ENCODE results near the gene CPPED1.
"Not testable (repeated sequence)": the region's sequence is repeated elsewhere in the genome, so short reads cannot be mapped to it uniquely, and the experiment has no call there.

The CPPED1 gene

DNA sequence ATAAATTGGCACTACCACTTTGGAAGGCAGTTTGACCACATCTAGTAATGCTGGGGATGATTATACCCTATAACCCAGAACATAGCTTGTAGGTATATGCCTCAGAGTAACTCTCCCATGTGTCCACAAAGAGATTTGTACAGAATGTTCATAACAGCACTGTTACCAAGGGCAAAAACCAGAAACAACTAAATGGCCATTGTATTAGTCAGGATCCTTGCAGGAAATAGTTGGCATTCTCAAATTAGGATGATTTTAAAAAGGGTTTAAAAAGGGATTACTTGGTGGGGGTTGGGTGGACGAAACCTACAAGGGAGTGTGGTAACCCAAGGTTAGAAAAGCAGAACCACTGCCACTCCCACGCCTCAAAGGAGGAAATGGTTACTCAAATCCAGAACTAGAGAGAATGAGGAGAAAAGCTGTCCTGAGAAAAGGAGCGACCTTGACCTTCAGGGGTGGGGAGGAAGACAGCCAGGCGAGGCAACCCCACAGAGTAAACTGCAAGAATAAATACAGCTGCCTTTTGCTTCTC is 2.1 kb downstream of the CPPED1 start:
- peak; percentile 32 for DNase-seq

DNA sequence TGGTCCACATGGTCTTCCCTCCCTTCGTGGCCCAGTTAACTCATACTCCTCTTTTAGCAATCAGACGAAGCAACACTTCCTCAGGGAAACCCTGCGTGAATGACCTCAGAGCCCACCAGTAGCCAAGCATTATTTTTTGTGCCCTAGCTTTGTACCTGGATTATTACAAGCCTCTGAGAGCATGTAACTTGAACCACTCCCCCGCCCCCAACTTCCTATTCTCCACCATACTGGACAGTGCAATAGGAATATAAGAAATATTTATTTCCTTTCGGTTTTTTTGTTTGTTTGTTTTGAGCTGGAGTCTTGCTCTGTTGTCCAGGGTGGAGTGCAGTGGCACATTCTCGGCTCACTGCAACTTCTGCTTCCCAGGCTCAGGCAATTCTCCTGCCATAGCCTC is 2.9 kb downstream of the CPPED1 start:
- DNase-seq, result no peak

GRCh38 chr16:12799996-12800395 is 3.7 kb downstream of the CPPED1 start:
- not testable (repeated sequence) for DNase-seq

- no peak for DNase-seq
Observed at GRCh38 chr16:12798846-12799245, 4.8 kb downstream of the CPPED1 start.

DNA sequence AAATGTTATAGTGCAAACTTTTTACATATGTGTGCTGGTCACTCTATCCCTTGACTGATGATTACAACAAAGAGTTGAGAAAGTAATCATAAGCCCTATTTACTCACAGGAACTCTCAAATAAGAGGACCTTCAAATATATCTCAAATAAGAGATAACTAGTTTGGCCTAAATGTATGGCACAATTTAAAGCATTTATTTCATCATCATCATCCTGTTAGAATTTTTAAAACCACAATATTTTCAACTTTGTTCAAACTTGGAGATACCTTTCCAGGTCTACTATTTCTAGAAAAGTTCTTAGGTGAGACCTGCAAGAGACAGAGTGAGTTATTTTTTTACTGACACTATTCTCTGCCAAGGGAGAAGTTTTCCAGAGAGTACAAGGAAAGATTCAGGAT is 5.5 kb downstream of the CPPED1 start:
- no peak for DNase-seq

DNA sequence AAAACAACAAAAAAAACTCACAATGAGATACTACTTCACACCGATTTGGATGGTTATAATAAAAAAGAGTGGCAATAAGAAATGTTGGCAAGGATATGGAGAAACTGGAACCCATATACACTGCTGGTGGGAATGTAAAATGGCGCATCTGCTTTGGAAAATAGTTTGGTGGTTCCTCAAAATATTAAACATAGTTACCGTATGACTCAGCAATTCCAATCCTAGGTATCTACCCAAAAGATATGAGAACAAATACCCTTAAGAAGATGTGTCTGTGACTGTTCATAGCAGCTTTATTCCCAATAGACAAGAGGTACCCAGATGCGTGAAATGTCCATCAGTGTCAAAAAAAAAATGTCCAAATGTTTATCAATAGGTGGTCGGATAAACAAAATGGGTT is 7.2 kb downstream of the CPPED1 start:
- no peak for DNase-seq

DNA sequence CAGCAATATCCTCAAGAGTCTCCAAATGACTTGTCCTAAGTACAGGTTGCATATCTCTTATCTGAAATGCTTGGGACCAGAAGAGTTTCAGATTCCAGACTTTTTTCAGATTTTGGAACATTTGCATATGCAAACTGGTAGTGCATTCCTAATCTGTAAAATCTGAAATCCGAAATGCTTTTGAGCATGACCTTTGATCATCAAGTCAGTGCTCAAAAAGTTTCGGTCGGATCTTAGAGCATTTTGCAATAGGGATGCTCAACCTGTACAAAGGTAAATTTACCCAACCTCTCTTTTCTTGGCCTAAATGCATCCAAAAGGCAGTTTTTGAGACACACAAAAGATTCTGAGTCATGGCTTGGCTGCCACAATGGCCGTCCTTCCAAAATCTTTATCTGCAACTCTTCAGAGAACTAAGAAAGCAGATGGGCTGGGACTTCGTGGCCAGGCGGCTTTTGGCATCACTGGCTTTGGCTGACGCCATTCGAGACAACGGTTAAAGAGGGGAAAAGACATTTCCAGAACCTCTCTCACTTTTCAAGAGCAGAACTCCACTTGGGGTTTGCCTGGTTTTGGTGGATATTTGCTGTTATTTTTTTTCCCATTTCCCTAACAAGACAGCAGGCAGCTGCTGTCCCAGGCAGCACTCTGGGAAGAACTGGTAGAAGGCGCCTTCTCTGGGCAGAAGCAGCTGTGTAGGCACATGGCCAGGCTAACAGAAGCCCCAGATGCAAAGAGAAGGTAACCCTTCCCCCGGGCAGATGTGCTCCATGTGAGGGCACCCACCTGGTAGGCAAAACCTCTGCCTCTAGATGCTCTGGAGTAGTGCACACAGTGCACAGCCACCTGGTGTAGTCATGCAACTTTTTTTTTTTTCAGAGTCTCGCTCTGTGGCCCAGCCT is 8.9 kb downstream of the CPPED1 start:
- no peak for DNase-seq

- no peak for DNase-seq
Observed at GRCh38 chr16:12793865-12794240, 9.8 kb downstream of the CPPED1 start.

DNA sequence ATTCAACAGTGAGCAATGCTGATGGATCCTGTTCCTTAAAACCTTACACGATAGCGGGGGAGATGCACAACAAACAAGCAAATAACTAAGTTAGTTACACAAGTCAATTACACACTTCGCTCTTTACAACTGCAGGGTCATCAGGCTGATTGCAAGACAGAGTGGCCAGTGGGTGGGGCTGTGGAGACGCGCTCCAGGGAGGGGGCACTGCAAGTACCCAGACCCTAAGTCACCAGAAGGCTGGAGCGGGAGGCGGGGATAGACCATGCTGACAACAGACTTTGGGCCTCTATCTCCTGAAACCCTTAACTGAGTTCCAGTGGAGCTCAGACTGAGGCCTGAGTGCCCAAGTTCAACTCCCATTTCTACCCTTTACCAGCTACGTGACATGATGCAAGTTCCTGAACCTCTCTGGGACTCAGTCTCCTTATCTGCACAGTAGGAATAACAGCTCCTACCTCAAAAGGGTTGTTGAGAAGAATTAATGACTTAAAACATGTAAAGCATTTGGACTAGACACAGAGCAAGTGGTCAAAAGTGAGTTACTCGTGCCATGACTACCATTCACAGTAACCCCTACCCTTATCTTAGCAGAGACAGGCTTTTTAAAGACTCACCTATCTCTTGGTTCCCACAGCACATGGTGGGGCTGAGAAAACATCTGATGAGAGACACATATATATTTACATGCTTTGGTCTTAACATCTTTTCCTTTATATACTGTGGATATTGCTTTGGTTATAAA is 10.4 kb downstream of the CPPED1 start:
- no peak for DNase-seq

DNA sequence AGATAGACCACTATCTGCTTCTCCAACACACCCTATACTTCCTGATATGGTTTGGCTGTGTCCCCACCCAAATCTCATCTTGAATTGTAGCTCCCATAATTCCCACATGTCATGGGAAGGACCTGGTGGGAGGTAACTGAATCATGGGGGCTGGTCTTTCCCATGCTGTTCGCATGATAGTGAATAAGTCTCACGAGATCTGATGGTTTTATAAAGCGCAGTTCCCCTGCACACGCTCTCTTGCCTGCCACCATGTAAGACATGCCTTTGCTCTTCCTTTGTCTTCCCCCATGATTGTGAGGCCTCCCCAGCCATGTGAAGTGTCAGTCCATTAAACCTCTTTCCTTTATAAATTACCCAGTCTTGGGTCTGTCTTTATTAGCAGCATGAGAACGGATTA is 11.2 kb downstream of the CPPED1 start:
- DNase-seq, result not testable (repeated sequence)

DNA sequence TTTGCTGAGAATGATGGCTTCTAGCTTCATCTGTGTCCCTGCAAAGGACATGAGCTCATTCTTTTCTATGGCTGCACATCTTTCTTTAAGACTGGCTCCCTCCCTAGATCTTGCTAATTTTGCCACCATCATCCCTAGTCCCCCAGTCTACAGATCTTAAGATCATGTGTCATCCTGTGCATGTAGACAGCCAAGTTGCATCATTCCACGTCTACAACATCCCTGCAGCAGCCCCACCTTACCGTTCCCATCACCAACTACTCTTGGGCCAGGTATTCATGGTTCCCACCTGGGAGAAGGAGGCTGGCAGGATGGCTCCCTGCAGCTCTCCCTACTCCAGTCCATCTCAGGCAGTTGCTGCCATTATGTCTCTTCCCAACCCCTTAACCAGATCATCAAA is 12.3 kb downstream of the CPPED1 start:
- DNase-seq, result no peak

DNA sequence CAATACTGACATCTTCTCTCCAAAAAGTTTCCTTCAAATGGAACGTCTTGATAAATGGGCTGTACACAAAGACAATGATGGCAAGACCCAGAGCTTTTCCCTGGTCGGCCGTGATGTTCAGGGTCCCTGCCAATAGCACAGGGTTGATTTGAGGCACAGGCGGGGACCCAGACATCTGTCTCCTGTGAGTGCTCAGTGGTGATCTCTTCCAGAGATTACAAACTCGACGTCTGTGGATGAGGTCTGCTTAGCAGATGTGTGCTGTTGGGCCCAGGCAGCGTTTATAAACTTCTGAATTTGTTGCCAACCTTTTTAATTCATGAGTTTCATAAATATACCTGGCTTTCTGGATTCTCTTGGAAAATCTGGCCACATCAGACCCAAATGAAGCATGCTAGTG is 14.9 kb downstream of the CPPED1 start:
- no peak for DNase-seq

- no peak for DNase-seq
Observed at GRCh38 chr16:12786081-12786480, 17.6 kb downstream of the CPPED1 start.

DNA sequence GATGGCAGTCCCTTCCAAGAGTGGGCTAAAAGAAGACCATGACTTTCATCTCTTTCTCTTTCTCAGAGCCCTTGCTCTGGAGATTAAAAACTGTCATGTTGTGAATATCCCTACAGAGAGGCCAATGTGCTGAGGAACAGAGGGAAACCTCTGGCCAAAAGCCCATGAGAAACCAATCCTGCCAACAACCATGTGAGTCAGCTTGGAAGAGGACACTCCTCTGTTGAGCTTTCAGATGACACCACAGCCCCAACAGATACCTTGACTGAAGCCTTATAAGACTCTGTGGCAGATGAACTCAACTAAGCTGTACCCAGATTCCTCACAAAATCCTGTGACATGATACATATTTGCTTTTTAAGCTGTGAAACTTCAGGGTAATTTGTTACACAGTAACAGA is 19.6 kb downstream of the CPPED1 start:
- DNase-seq, result no peak

GRCh38 chr16:12781777-12782176 is 21.9 kb downstream of the CPPED1 start:
- peak; percentile 41 for DNase-seq

DNA sequence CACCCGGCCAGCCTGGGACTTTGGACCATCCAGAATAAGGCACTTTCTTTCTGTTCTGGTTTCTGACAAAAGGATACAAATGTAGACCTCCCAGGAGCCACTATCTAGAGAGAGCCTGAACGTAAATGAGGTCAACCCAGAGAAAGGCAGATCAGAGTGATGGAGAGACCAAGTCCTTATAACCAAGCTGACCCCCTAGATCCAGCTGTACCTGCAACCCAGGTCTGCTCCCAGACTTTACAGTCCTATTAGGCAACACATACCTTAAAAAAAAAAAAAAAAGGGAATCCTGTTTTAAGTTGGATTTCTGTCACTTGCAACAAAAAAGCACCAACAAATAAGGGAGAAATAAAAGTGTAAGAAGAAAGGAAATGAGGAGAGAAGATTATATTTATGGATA is 23.2 kb downstream of the CPPED1 start:
- DNase-seq, result no peak

- DNase-seq, result no peak
Observed at GRCh38 chr16:12778726-12779125, 25.0 kb downstream of the CPPED1 start.

GRCh38 chr16:12775656-12776236 is 27.9 kb downstream of the CPPED1 start:
- DNase-seq, result no peak

DNA sequence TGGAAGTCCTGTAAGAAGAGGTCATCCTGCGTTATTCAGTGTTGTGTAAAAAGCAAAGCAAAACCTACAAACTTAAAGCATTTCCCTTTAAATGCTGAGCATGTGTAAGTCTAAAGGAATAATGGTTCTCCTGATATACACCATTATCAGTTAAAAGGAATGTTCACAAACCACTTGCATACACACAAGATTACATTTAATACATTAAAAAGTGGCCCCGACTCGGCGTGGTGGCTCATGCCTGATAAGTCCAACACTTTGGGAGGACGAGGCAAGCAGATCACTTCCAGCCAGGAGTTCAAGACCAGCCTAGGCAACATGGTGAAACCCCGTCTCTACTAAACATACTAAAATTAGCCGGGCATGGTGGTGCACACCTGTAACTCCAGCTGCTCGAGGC is 30.5 kb downstream of the CPPED1 start:
- no peak for DNase-seq

DNA sequence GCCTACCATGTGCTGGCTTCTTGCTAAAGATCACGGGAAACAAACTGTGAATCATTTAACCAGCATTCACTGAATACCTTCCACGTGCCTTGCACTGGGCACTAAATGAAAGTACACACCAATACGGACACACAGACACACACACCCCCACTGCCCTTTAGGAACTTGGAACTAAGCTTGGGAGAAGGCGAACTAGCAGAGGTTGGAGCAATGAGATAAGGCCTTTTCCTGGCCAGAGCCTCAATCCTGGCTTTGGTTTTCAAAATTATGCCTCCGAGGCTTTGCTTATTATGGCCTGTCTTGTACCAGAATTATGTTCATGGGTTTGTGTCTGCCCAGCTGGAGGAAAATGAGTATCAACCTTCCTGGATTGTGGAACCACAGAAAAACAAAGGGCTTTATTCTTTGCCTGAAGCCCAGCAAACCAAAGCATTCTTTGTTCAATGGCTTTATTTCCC is 32.3 kb downstream of the CPPED1 start:
- no peak for DNase-seq

GRCh38 chr16:12769525-12769924 is 34.2 kb downstream of the CPPED1 start:
- DNase-seq, result no peak

- no peak for DNase-seq
Observed at GRCh38 chr16:12767897-12768296, 35.8 kb downstream of the CPPED1 start.

DNA sequence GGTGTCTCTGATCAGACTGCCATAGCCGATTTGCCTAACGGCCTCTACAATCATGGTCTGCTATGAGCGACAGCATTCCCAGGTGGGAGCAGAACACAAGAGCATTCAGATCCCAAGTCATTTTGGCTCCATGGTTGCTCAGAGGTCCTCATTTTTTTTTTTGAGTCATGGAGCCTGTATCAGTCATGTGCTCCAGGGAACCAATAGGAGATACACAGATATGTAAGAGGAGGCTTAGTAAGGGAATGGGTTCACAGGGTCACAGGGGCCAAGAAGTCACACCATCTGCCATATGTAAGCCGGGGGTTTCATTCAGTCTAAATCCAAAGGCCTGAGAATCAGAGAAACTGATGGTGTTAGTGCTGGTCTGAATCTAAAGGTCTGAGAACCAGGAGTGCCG is 36.8 kb downstream of the CPPED1 start:
- DNase-seq, result no peak

GRCh38 chr16:12766208-12766607 is 37.5 kb downstream of the CPPED1 start:
- DNase-seq, result not testable (repeated sequence)
